BJ (cell line): Measurements from ENCODE around the gene LMX1B. TPM values are rescaled to one million over a fixed set of nuclear protein-coding genes. Genes with fewer than 3 reads are reported as not detected.

Source experiments
- CTCF ChIA-PET: fragments of 350-600 bp; formaldehyde crosslinking; extraction: SDS; loops from one replicate; lab custom pipeline; 2021; ENCODE audit warnings: antibody characterized with exemption, inconsistent platforms; lab: Yijun Ruan, JAX
- POLR2A ChIA-PET: fragments of 300-600 bp; sonication (Branson Sonifier 250); formaldehyde crosslinking; extraction: SDS; loops from one replicate; lab custom pipeline; 2021; ENCODE audit warnings: antibody characterized with exemption; lab: Charles Lee
- DNase-seq: peaks from one replicate; pipeline ENCODE4 v3.0.0-alpha.2; 2011; ENCODE audit warnings: low read depth
- H3K27me3 ChIP-seq: 2 replicates; pipeline ENCODE4 v1.6.0; 2011; ENCODE audit warnings: low read length; ENCODE audit not compliant: control insufficient read depth, insufficient read depth
- H3K36me3 ChIP-seq: 2 replicates; pipeline ENCODE4 v1.5.1; 2011; ENCODE audit warnings: low read length; ENCODE audit not compliant: control insufficient read depth, insufficient read depth
- H3K4me3 ChIP-seq: 2 replicates; pipeline ENCODE4 v1.5.1; 2011; ENCODE audit warnings: low read depth, mild to moderate bottlenecking, control low read depth, low read length
- CTCF ChIP-seq: IDR thresholded peaks from 2 replicates; pipeline ENCODE4 v1.5.1; 2011; ENCODE audit warnings: low read depth, mild to moderate bottlenecking, control low read depth, inconsistent platforms, low read length, moderate library complexity; ENCODE audit not compliant: insufficient read depth
- polyA plus RNA-seq: library from polyadenylated mRNA; depleted of rRNA; stranded (reverse); fragments of >200 nt; gene quantifications from 2 replicates; pipeline ENCODE4 v1.2.3, GENCODE V29; 2011

LMX1B gene
- polyA plus RNA-seq, 1 experiment, result not detected

- peaks cover 21% of the 10 kb centered on the region for H3K27me3 ChIP-seq
- H3K36me3 ChIP-seq, result no peaks in the 10 kb centered on the region
- DNase-seq, result no peak
- no peak overlapping the region for H3K4me3 ChIP-seq
- ChIA-PET POLR2A (no interaction called here), CTCF (interaction anchor here (0.6 kb wide), 1 partner anchor 22 kb away, joined by 3 read pairs; no protein-coding TSS in a partner anchor)
- no peak for TF ChIP-seq CTCF
Measured at GRCh38 chr9:126682928-126683697, 69.4 kb downstream of the LMX1B start.

GRCh38 chr9:126683698-126684044, 69.9 kb downstream of the LMX1B start:
- ChIA-PET POLR2A (no interaction called here), CTCF (interaction anchor here (0.6 kb wide), 1 partner anchor 21 kb away, joined by 3 read pairs; no protein-coding TSS in a partner anchor)
- no peak for TF ChIP-seq CTCF
- H3K4me3 ChIP-seq, result no peak overlapping the region
- peaks cover 22% of the 10 kb centered on the region for H3K27me3 ChIP-seq
- DNase-seq, result no peak
- no peaks in the 10 kb centered on the region for H3K36me3 ChIP-seq

GRCh38 chr9:126684345-126684744, 70.6 kb downstream of the LMX1B start:
- H3K36me3 ChIP-seq, result no peaks in the 10 kb centered on the region
- DNase-seq, result no peak
- H3K27me3 ChIP-seq, result peaks cover 22% of the 10 kb centered on the region
- CTCF ChIA-PET, result no interaction called here
- POLR2A ChIA-PET, result no interaction called here
- no peak overlapping the region for H3K4me3 ChIP-seq
- no peak for TF ChIP-seq CTCF

- H3K27me3 ChIP-seq, result peaks cover 22% of the 10 kb centered on the region
Measured at GRCh38 chr9:126684965-126685465, 71.3 kb downstream of the LMX1B start.

More at GRCh38 chr9:126684965-126685465, 71.3 kb downstream of the LMX1B start:
- ChIA-PET CTCF (no interaction called here), POLR2A (no interaction called here)
- Histone ChIP-seq H3K36me3 (no peaks in the 10 kb centered on the region), H3K4me3 (no peak overlapping the region)
- TF ChIP-seq CTCF, result no peak
- DNase-seq, result no peak
